ENCODE results near the gene PRKG1.

DNA sequence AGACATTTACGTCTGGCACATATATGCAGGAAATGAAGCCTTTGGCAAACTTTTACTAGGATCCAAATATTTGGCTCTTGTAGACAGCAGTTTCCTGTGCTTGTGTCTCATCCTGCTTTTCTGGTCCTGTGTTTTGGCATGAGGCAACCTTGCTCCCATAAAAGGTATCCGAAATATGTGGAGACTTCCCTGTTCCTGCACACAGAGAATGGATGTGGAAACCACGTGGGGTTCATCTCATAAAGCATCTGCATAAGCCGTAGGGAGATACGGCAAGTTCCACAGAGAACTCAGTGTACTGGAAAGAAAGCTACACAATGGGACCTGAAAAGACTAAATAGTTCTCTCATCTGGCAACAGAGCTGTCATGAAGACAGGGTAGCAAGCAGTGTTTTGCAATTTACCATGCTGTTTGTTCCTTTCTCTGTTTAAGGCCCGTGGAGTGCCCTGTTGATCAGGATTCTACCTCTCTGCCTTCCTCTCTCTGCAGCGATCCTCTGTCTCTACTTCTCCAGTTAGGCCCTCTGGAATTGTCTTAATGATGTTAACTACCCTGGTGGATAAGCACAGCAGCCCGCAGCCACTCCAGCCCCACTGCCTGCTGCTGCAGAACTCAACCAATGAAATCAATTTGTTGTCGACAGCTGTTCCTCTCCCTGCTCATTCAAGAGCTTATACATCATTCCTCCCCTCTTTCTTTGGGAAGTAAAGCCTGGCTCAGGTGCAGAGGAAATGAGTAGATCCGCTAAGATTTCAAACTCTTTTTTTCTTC lies 331.5 kb downstream of the PRKG1 start:
- TF ChIP-seq, protein P1, sequence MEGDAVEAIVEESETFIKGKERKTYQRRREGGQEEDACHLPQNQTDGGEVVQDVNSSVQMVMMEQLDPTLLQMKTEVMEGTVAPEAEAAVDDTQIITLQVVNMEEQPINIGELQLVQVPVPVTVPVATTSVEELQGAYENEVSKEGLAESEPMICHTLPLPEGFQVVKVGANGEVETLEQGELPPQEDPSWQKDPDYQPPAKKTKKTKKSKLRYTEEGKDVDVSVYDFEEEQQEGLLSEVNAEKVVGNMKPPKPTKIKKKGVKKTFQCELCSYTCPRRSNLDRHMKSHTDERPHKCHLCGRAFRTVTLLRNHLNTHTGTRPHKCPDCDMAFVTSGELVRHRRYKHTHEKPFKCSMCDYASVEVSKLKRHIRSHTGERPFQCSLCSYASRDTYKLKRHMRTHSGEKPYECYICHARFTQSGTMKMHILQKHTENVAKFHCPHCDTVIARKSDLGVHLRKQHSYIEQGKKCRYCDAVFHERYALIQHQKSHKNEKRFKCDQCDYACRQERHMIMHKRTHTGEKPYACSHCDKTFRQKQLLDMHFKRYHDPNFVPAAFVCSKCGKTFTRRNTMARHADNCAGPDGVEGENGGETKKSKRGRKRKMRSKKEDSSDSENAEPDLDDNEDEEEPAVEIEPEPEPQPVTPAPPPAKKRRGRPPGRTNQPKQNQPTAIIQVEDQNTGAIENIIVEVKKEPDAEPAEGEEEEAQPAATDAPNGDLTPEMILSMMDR (IDR thresholded peaks at IDR 0.05; ENCODE audit: insufficient read depth, low read length, poor library complexity, severe bottlenecking), result no peak
- TF ChIP-seq EZH2phosphoT487 (conservative IDR thresholded peaks at IDR 0.05; ENCODE audit: low read length), result no peak
